Panc1 (cell line): ENCODE measurements around the gene NR3C1.

Experiments used
- CTCF ChIP-seq: fragments of 450-650 bp; IDR thresholded peaks from 2 replicates; pipeline ENCODE4 v1.5.1; 2017; ENCODE audit warnings: mild to moderate bottlenecking
- POLR2AphosphoS5 ChIP-seq: IDR thresholded peaks from 2 replicates; pipeline ENCODE4 v1.6.1; 2012; ENCODE audit warnings: mild to moderate bottlenecking, low read depth, low read length, moderate library complexity
- REST ChIP-seq, 2 experiments: IDR thresholded peaks; 2 replicates each; pipeline ENCODE4 v1.6.1; 2011 to 2012; ENCODE audit warnings: low read depth in 2 of 2, control low read depth in 1 of 2, low read length in 1 of 2, mild to moderate bottlenecking in 1 of 2, moderate library complexity in 1 of 2; ENCODE audit not compliant: insufficient read depth in 1 of 2

GRCh38 chr5:143230676-143230996 lies 172.8 kb downstream of the NR3C1 start:
- TF ChIP-seq CTCF (no peak), REST (IDR thresholded peaks at IDR 0.05; ENCODE audit: insufficient read depth in 1 of 2, low read depth in 2 of 2, low read length in 1 of 2) (no peak), POLR2AphosphoS5 (no peak)
